SK-N-MC (cell line): ENCODE data around the gene DSG2.

ENCODE experiments used
- EZH2 ChIP-seq: fragments of 200-600 bp; sonication (generic); IDR thresholded peaks from one replicate; pipeline ENCODE4 v1.6.1; 2017; ENCODE audit warnings: antibody characterized with exemption
- POLR2AphosphoS5 ChIP-seq: IDR thresholded peaks from 2 replicates; pipeline ENCODE4 v1.6.1; 2012; ENCODE audit warnings: mild to moderate bottlenecking, low read depth, low read length, borderline replicate concordance

- TF ChIP-seq POLR2AphosphoS5: no peak
- no peak for TF ChIP-seq EZH2
These were observed 7.1 kb upstream of the DSG2 start for GRCh38 chr18:31490833-31491232.
